K562 (cell line): ENCODE measurements around the gene CTXND1. TPM values are rescaled to one million over a fixed set of nuclear protein-coding genes. Genes with fewer than 3 reads are reported as not detected.

Source experiments
- GABPA ChIP-seq: fragments of 200-800 bp; sonication (Bioruptor generic); conservative IDR thresholded peaks from 2 replicates; pipeline ENCODE4 v1.6.1; 2016; ENCODE audit warnings: low read depth, missing genetic modification characterization, missing compliant biosample characterization
- HIVEP1 ChIP-seq: fragments of 250-450 bp; sonication (Bioruptor Pico); IDR thresholded peaks from 2 replicates; pipeline ENCODE4 v1.4.0; 2020; ENCODE audit warnings: mild to moderate bottlenecking
- JUN ChIP-seq, 2 experiments: sonication (generic) in 1 of 2; formaldehyde crosslinking in 1 of 2; IDR thresholded peaks; 2 replicates each; pipeline versions ENCODE4 v1.6.1 to v1.8.0; 2012 to 2022; ENCODE audit warnings: borderline replicate concordance in 2 of 2, mild to moderate bottlenecking in 2 of 2, improper control_type of control experiment in 1 of 2, low read depth in 1 of 2, low read length in 1 of 2, missing genetic modification reagents in 1 of 2
- MCM2 ChIP-seq: fragments of 450-650 bp; IDR thresholded peaks from 2 replicates; pipeline ENCODE4 v1.6.1; 2017; ENCODE audit warnings: low read depth, mild to moderate bottlenecking
- PCBP1 ChIP-seq: fragments of 200-400 bp; formaldehyde crosslinking; IDR thresholded peaks from 2 replicates; pipeline ENCODE4 v1.6.1; 2018; ENCODE audit warnings: mild to moderate bottlenecking, low read depth, low read length; ENCODE audit not compliant: poor library complexity, severe bottlenecking
- TBP ChIP-seq: optimal IDR thresholded peaks from 2 replicates; pipeline ENCODE3; 2011; ENCODE audit warnings: low read depth, low read length, improper control_type of control experiment
- TEAD1 ChIP-seq, 2 experiments: fragments of 450-650 bp in 1 of 2; sonication (generic) in 1 of 2; formaldehyde crosslinking; IDR thresholded peaks; 2 replicates each; pipeline versions ENCODE4 v1.4.0 to v1.8.0; 2020 to 2022; ENCODE audit warnings: mild to moderate bottlenecking in 2 of 2, missing genetic modification reagents in 1 of 2
- ZBED1 ChIP-seq: IDR thresholded peaks from 2 replicates; pipeline ENCODE4 v1.6.1; 2014
- ZNF165 ChIP-seq: fragments of 250-450 bp; sonication (Bioruptor Pico); IDR thresholded peaks from 2 replicates; pipeline ENCODE4 v1.4.0; 2020; ENCODE audit warnings: borderline replicate concordance
- polyA plus RNA-seq, 8 experiments: library from polyadenylated mRNA; depleted of rRNA in 4 of 8; stranded (reverse) in 5 of 8; unstranded in 3 of 8; fragments of >200 nt; fragmentation: Nextera tagmentation in 2 of 8; fragmentation: Illumina TruSeq in 1 of 8; extraction: Ambion mirVana in 2 of 8; extraction: Trizol in 1 of 8; gene quantifications; 2 replicates each; pipeline versions ENCODE4 v1.2.1 to v1.2.3, GENCODE V29; 2011 to 2014; ENCODE audit warnings: inconsistent platforms in 1 of 8, missing spikeins in 1 of 8
- total RNA-seq, 7 experiments: library from RNA; depleted of rRNA in 6 of 7; stranded (reverse); fragments of >200 nt in 6 of 7; fragmentation: Illumina TruSeq in 2 of 7; extraction: Trizol in 2 of 7; gene quantifications; 2 replicates each; pipeline versions ENCODE4 v1.2.1 to v1.2.3, GENCODE V29; 2011 to 2021; ENCODE audit warnings: low replicate concordance in 1 of 7
- TF ChIP-seq, protein P1 (sequence below): sonication (generic); formaldehyde crosslinking; IDR thresholded peaks from 2 replicates; pipeline ENCODE4 v1.8.0; 2022; ENCODE audit warnings: mild to moderate bottlenecking, missing genetic modification reagents, borderline replicate concordance
- TF ChIP-seq, protein P2 (sequence below): fragments of 200-800 bp; sonication (Bioruptor generic); IDR thresholded peaks from 2 replicates; pipeline ENCODE4 v1.6.1; 2016; ENCODE audit warnings: missing genetic modification characterization, missing compliant biosample characterization
- TF ChIP-seq, protein P3 (sequence below): fragments of 250-450 bp; sonication (Bioruptor Pico); IDR thresholded peaks from 2 replicates; pipeline ENCODE4 v1.8.0; 2021; ENCODE audit warnings: borderline replicate concordance, mild to moderate bottlenecking, moderate library complexity; ENCODE audit not compliant: poor library complexity, severe bottlenecking
- TF ChIP-seq, protein P4 (sequence below), 2 experiments: fragments of 450-650 bp; conservative IDR thresholded peaks; 2 replicates each; pipeline ENCODE4 v1.6.1; 2017; ENCODE audit warnings: mild to moderate bottlenecking in 2 of 2, moderate library complexity in 2 of 2

CTXND1 gene
- total and polyA plus RNA-seq, 9 of the 15 experiments (the other 6 are each of a cell fraction or from before 2014, with no cell fraction given): 0.04 TPM; not detected in 7

DNA sequence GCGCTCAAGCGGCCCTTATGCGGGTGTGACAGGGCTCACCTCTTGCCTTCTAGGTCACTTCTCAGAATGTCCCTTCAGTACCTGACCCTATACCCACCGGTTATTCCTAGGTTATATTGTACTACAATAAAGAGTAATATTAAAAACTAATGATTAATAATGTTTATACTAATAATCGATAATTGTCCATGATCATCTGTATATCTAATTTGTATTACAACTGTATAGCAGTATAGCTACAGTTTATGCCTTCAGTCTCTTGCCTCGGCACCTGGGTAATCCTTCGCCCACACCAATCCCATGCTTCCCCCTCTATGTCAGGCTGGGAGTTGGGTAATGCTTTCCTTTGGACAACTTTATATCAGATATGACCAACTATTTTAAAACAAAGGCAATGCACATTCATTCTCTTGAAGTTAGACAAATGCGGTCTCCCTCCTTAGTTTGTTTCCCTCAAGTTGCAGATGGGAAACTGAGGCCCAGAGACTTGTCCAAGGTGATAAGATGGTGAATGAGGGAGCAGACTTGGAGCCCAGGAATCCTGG lies 95.8 kb downstream of the CTXND1 start (continued):
- TF ChIP-seq, protein P1, sequence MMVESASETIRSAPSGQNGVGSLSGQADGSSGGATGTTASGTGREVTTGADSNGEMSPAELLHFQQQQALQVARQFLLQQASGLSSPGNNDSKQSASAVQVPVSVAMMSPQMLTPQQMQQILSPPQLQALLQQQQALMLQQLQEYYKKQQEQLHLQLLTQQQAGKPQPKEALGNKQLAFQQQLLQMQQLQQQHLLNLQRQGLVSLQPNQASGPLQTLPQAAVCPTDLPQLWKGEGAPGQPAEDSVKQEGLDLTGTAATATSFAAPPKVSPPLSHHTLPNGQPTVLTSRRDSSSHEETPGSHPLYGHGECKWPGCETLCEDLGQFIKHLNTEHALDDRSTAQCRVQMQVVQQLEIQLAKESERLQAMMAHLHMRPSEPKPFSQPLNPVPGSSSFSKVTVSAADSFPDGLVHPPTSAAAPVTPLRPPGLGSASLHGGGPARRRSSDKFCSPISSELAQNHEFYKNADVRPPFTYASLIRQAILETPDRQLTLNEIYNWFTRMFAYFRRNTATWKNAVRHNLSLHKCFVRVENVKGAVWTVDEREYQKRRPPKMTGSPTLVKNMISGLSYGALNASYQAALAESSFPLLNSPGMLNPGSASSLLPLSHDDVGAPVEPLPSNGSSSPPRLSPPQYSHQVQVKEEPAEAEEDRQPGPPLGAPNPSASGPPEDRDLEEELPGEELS (CRISPR knock-in tag): peak; percentile 39; the same call in 1 of the 2 replicates
- TF ChIP-seq ZNF165 (CRISPR knock-in tag): no peak
- TF ChIP-seq ZBED1: no peak
- TF ChIP-seq PCBP1: no peak
- TF ChIP-seq JUN (IDR thresholded peaks at IDR 0.05; ENCODE audit: borderline replicate concordance, low read depth, low read length): no peak
- no peak for TF ChIP-seq JUN (CRISPR knock-in tag; IDR thresholded peaks at IDR 0.05; ENCODE audit: borderline replicate concordance)
- 0 out of 2 replicates have a peak, but pooled peaks have one; percentile 1 for TF ChIP-seq GABPA (tag)
- TF ChIP-seq TEAD1 (CRISPR knock-in tag; IDR thresholded peaks at IDR 0.05): no peak
- no peak for TF ChIP-seq MCM2
- TF ChIP-seq HIVEP1 (CRISPR knock-in tag): no peak
- TF ChIP-seq, protein P2, sequence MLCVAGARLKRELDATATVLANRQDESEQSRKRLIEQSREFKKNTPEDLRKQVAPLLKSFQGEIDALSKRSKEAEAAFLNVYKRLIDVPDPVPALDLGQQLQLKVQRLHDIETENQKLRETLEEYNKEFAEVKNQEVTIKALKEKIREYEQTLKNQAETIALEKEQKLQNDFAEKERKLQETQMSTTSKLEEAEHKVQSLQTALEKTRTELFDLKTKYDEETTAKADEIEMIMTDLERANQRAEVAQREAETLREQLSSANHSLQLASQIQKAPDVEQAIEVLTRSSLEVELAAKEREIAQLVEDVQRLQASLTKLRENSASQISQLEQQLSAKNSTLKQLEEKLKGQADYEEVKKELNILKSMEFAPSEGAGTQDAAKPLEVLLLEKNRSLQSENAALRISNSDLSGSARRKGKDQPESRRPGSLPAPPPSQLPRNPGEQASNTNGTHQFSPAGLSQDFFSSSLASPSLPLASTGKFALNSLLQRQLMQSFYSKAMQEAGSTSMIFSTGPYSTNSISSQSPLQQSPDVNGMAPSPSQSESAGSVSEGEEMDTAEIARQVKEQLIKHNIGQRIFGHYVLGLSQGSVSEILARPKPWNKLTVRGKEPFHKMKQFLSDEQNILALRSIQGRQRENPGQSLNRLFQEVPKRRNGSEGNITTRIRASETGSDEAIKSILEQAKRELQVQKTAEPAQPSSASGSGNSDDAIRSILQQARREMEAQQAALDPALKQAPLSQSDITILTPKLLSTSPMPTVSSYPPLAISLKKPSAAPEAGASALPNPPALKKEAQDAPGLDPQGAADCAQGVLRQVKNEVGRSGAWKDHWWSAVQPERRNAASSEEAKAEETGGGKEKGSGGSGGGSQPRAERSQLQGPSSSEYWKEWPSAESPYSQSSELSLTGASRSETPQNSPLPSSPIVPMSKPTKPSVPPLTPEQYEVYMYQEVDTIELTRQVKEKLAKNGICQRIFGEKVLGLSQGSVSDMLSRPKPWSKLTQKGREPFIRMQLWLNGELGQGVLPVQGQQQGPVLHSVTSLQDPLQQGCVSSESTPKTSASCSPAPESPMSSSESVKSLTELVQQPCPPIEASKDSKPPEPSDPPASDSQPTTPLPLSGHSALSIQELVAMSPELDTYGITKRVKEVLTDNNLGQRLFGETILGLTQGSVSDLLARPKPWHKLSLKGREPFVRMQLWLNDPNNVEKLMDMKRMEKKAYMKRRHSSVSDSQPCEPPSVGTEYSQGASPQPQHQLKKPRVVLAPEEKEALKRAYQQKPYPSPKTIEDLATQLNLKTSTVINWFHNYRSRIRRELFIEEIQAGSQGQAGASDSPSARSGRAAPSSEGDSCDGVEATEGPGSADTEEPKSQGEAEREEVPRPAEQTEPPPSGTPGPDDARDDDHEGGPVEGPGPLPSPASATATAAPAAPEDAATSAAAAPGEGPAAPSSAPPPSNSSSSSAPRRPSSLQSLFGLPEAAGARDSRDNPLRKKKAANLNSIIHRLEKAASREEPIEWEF (CRISPR knock-in tag): peak; percentile 82
- TF ChIP-seq, protein P3, sequence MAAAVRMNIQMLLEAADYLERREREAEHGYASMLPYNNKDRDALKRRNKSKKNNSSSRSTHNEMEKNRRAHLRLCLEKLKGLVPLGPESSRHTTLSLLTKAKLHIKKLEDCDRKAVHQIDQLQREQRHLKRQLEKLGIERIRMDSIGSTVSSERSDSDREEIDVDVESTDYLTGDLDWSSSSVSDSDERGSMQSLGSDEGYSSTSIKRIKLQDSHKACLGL: no peak
- TF ChIP-seq, protein P4, sequence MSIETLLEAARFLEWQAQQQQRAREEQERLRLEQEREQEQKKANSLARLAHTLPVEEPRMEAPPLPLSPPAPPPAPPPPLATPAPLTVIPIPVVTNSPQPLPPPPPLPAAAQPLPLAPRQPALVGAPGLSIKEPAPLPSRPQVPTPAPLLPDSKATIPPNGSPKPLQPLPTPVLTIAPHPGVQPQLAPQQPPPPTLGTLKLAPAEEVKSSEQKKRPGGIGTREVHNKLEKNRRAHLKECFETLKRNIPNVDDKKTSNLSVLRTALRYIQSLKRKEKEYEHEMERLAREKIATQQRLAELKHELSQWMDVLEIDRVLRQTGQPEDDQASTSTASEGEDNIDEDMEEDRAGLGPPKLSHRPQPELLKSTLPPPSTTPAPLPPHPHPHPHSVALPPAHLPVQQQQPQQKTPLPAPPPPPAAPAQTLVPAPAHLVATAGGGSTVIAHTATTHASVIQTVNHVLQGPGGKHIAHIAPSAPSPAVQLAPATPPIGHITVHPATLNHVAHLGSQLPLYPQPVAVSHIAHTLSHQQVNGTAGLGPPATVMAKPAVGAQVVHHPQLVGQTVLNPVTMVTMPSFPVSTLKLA (conservative IDR thresholded peaks at IDR 0.05): no peak
- no peak for TF ChIP-seq TBP
